Bronchial epithelial cell (primary cell): ENCODE measurements around the gene PCMT1. TPM values are rescaled to one million over a fixed set of nuclear protein-coding genes. Genes with fewer than 3 reads are reported as not detected.
"Not testable (repeated sequence)": the region's sequence is repeated elsewhere in the genome, so short reads cannot be mapped to it uniquely, and the experiment has no call there.

Experiments used
- DNase-seq: peaks from one replicate; pipeline ENCODE4 v3.0.0-alpha.2; 2010; ENCODE audit warnings: low read depth
- FAIRE-seq: peaks from 2 replicates; lab custom pipeline; 2011; peaks lifted over from hg19 to GRCh38; lab: Jason Lieb, UNC
- H3K27me3 ChIP-seq: 2 replicates; pipeline ENCODE4 v1.5.1; 2011; ENCODE audit warnings: low read length; ENCODE audit not compliant: control insufficient read depth, insufficient read depth
- H3K36me3 ChIP-seq: 2 replicates; pipeline ENCODE4 v1.5.1; 2011; ENCODE audit warnings: low read length; ENCODE audit not compliant: control insufficient read depth, insufficient read depth
- H3K4me3 ChIP-seq: 2 replicates; pipeline ENCODE4 v1.5.1; 2011; ENCODE audit warnings: mild to moderate bottlenecking, low read depth, low read length, control low read depth
- CTCF ChIP-seq: IDR thresholded peaks from 2 replicates; pipeline ENCODE4 v1.5.1; 2011; ENCODE audit warnings: mild to moderate bottlenecking, moderate library complexity, low read length, control low read depth, inconsistent platforms; ENCODE audit not compliant: insufficient read depth, severe bottlenecking
- total RNA-seq: library from RNA; depleted of rRNA; stranded (reverse); fragments of >200 nt; gene quantifications from 2 replicates; pipeline ENCODE4 v1.2.1, GENCODE V29; 2014

The PCMT1 gene
- total RNA-seq, 1 donor from 2014 or later = 159 TPM

DNA sequence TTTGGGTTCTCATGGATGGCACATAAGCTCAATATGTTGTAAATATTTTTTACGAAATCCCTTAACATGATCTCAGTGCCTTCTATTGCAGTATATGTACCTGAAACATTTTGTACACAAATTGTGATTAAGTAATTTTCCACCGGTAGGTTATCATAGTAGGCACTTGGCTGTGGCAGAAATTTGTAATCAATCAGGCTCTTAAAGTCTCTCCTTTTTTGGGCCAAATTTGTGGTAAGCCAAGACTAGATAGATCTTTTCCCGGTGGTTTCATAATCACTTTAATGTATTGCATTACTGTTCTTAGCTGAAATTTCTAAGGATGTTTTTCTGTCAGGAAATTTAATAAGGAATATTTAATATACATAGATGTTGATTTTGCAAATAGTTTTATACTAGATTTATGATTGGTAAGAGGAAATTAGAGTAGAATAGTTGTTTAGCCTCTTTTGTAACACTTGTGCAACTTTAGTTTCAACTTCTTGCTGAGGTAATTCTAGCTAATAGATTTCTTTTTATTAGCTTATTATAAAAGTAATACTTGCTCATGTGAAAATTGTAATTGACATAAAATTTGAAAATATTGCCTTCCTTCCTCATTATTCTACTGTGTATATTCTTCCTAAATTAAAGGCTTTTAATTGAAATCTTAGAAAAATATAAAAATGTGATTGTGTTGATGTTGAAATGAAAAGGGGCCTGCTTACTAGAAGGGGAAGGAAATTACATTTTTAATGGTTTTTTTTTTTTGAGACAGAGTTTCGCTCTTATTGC, 3.2 kb downstream of the PCMT1 start:
- TF ChIP-seq CTCF = no peak
- FAIRE-seq = no peak
- Histone ChIP-seq H3K4me3 (no peak overlapping the region), H3K27me3 (no peaks in the 10 kb centered on the region), H3K36me3 (no peaks in the 10 kb centered on the region)
- DNase-seq = no peak

DNA sequence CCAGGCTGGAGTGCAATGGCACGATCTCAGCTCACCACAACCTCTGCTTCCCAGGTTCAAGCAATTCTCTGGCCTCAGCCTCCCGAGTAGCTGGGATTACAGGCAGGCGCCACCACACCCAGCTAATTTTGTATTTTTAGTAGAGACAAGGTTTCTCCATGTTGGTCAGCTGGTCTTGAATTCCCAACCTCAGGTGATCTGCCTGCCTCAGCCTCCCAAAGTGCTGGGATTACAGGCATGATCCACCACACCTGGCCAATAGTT, 3.8 kb downstream of the PCMT1 start:
- not testable (repeated sequence) for DNase-seq, H3K27me3 ChIP-seq, H3K4me3 ChIP-seq, H3K36me3 ChIP-seq, FAIRE-seq

GRCh38 chr6:149754548-149754947, 5.0 kb downstream of the PCMT1 start:
- H3K27me3 ChIP-seq = no peaks in the 10 kb centered on the region
- H3K4me3 ChIP-seq = no peak overlapping the region
- FAIRE-seq = no peak
- no peak for TF ChIP-seq CTCF
- DNase-seq = peak; percentile 12
- no peaks in the 10 kb centered on the region for H3K36me3 ChIP-seq

DNA sequence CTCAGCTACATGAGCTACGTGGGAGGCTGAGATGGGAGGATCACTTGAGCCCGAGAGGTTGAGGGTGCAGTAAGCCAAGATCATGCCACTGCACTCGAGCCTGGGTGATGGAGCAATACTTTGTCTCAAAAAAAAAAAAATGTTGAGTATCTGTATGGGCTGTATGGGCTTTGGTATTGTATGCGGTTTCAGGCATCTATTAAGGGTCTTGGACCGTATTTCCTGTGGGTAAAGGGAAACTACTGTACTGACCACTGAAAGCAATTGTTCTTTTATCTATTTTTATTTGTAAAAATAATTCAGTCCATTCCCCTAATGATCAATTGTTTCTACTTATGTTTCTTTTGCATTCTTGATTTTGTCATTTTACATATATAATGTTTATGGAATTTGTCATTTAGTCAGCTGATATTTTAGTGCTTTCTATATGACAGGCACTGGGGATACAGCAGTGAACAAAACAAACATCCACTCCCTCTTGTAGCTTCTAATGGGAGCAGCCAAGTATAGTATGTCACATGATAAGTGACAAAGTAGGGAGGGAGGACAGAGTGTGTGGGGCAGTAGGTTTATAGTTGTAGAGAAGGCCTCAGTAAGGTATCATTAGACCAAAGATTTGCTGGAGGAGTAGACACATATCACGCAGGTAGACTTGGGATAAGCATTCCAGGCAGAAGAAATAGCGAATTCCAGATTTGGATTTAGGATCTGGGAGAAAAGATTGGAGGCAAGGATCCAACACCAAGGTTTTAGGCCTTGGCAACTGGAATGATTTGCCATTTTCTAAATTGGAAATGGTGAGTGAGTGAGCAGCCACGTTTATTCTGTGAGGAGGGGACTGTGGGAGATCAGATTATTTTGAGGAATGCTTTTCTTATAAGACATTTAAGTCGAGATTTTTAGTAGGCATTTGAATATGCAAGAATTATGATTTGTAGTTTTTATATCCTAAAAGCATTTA, 6.0 kb downstream of the PCMT1 start:
- Histone ChIP-seq H3K36me3 (no peaks in the 10 kb centered on the region), H3K27me3 (no peaks in the 10 kb centered on the region), H3K4me3 (no peak overlapping the region)
- DNase-seq (no peak), FAIRE-seq (no peak)
- TF ChIP-seq CTCF = no peak

- FAIRE-seq (no peak), DNase-seq (no peak)
- Histone ChIP-seq H3K4me3 (no peak overlapping the region), H3K36me3 (no peaks in the 10 kb centered on the region), H3K27me3 (no peaks in the 10 kb centered on the region)
- TF ChIP-seq CTCF = no peak
Measured at GRCh38 chr6:149756261-149756636, 6.7 kb downstream of the PCMT1 start.

DNA sequence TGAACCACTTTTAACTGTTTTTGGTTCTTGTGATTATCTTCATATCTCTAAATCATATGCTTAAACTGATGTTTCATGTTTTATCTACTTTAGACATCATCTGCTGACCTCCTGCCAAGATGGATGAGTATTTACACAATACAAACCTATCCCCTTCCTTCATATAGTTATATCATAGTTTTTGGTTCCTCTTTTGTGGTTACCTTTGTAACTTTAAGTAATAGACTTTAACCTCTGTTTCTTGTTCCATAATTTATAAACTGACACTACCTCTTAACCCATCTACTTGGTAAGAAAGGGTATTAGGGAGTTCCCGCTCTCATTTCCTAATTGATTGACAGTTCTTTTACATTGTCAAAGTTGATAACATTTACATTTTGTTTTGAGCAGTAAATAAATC, 11.9 kb downstream of the PCMT1 start:
- FAIRE-seq (no peak), DNase-seq (no peak)
- TF ChIP-seq CTCF = no peak
- Histone ChIP-seq H3K4me3 (no peak overlapping the region), H3K36me3 (no peaks in the 10 kb centered on the region), H3K27me3 (no peaks in the 10 kb centered on the region)
